HG02798 (cell line): Measurements from ENCODE around the gene IER2.
"Not testable (repeated sequence)": the region's sequence is repeated elsewhere in the genome, so short reads cannot be mapped to it uniquely, and the experiment has no call there.

Source experiments
- ATAC-seq: cut with Tn5 transposase; IDR thresholded peaks from one replicate; pipeline ENCODE4 v1.9.1; 2021; ENCODE audit warnings: mild to moderate bottlenecking; ENCODE audit not compliant: unreplicated experiment, poor library complexity

Gene IER2

DNA sequence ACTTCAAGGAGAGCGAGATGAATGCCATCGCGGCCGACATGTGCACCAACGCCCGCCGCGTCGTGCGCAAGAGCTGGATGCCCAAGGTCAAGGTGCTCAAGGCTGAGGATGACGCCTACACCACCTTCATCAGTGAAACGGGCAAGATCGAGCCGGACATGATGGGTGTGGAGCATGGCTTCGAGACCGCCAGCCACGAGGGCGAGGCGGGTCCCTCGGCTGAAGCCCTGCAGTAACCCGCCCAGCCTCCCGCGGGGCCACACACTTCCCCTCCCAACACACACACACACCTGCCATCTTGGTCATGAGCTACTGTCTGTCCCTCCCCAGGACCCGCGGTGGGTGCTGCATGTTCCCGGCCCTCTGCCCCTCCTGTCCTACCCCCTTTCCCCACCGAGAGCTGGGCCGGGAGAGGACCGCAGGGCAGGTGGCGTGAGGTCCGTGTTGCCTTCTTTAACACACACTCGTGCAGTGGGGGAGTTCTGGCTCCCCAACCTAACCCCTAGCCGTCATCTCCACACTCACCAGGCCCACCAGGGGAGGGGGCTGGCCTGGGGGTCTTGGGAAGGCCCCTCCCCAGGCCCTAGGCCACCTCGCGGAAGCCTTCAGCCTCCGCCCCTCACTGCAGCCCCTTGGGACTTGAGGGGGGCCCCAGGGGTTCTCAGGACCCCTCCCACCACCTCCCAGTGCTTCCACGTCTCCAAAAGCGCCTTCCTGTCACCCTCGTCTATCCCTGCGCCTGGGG lies 11.9 kb upstream of the IER2 start:
- ATAC-seq: no peak

DNA sequence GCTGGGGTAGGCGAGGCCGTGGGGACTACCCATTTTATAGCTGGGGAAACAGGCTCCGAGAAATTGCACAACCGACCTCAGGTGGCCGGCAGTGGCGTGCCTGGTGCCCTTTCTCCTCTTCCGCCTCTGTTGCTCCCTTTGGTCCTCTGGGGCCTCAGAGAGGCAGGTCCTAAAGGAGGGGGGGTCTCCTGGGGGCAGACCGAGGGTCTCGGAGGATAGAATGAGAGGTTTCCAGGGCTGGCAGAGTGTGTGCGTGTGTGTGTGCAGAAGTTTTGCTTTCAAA lies 11.4 kb upstream of the IER2 start:
- ATAC-seq: no peak

DNA sequence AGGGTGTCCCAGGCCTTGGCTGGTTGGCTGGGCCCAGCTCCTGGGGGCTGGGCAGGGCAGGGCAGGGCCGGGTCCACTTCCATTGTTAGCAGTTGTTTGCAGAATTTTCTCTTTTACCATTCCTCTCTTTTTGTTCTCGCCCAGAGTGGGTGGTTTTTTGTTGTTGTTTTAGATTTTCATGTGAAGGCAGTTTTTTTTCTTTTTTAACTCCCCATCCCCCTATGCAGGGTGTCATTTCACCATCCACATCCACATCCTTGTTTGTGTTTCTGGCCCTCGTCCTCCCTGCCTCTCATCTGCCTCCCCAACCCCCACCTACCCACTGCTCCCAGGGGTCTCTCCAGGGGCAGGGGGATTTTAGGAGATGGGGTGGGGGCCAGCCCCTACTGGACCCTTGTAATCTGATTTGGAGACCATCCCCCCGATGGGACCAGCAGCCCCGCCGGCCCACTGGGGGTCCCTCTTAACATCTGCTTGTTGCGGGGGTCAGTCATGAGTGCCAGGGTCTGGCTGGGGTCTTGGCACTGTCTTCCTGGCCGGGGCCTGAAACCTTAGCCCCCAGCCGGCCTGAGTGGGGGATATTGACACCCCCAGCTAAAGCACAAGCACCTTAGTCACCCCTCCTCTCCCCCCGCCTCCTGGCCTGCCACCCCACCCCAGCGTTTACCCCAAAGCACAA lies 10.4 kb upstream of the IER2 start:
- ATAC-seq: no peak

DNA sequence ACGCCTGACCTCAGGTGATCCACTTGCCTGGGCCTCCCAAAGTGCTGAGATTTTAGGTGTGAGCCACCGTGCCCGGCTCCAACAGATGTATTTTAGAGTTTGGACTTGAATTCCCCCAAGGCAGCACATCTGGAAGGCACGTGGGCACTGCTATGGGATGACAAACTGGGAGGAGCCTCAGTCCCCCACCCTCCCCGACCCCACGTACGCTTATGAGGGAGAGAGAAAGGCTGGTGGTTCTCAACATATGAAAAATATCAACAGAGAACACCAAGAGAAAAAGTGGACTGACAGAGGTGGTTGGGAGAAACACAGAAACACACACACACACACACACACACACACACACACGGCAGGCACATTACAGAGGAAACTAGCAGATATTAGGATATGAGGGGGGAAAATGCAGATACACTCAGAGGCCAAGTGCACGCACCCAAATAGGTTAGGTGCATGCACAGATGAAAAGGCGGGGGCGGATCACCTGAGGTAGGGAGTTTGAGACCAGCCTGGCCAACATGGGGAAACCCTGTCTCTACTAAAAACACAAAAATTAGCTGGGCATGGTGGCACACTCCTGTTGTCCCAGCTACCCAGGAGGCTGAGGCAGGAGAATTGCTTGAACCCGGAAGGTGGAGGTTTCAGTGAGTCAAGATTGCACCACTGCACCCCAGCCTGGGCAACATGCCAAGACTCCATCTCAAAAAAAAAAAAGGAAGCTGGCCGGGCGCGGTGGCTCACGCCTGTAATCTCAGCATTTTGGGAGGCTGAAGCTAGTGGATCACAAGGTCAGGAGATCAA lies 3.2 kb upstream of the IER2 start:
- no peak for ATAC-seq

DNA sequence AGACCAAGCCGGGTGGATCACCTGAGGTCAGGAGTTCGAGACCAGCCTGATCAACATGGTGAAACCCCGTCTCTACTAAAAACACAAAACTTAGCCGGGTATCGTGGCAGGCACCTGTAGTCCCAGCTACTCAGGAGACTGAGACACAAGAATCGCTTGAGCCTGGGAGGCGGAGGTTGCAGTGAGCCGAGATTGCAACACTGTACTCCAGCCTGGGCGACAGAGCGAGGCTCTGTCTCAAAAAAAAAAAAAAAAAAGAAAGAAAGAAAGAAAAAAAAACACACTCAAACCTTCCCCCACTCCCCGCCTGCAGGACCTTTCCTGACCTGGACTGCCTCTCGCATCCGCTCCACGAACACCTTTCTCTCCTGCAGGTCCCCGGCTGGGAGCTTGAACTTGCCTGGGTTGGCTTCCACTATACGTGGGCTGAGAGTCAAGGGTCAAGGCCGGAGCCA lies 1.0 kb upstream of the IER2 start:
- ATAC-seq: not testable (repeated sequence)

DNA sequence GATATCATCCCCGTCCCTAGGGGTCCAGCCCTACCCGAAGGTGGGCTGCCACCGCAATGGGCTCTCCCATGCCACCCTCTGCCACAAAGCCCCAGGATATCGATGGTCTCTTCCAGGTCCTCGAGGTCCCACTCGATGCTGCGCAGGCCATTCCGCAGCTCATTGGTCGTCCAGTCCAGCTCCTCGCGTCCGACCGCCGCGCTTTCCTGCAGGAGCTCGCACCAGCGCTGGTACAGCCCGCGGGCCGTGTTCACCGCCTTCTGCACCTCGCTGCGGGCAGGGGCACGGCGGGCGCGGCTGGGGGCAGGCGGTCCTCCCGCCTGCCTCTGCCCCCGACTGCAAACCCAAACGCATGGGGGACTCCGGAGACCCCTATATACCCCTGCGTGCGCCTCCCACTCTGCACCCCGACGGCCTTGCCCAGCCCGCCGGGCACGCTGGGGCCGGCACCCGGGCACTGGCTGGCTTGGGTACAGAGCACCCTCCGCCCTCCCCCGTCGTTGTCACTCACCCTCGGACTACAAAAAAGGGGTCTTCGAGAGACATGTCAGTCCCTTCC lies 504 bp upstream of the IER2 start:
- ATAC-seq: no peak

DNA sequence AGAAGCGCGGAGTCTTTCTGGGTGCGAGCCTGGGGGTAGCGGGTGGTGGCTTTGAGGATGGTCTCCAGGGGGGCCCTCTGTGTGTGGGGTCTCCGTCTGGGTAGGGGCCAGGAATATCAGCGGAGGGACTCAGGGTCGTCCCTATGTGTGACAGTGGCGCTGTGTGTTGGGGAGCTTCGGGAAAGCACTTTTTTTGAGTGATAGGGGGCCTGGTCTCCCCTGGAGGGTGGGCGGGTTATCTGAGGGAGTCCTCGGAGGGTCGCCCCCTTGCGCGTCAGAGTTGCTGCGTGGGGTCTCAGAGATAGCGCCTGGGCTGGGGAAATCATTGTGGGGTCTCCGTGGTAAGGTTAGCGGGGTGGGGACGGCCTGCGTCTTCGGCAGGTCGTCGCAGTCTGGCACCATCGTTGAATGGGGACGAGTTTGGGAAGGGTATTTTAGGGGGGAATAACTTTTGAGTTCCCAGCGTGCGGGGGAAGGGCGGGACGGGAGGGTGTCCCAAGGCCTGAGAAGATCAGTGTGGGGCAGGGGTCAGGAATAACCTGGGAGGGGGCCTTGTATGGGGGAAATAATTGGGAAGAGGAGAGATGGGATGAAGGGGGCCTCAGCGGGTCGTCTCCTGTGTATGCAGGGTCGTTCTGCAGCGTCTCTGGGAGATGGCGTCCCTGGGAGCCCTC lies 857 bp downstream of the IER2 start:
- ATAC-seq: no peak

DNA sequence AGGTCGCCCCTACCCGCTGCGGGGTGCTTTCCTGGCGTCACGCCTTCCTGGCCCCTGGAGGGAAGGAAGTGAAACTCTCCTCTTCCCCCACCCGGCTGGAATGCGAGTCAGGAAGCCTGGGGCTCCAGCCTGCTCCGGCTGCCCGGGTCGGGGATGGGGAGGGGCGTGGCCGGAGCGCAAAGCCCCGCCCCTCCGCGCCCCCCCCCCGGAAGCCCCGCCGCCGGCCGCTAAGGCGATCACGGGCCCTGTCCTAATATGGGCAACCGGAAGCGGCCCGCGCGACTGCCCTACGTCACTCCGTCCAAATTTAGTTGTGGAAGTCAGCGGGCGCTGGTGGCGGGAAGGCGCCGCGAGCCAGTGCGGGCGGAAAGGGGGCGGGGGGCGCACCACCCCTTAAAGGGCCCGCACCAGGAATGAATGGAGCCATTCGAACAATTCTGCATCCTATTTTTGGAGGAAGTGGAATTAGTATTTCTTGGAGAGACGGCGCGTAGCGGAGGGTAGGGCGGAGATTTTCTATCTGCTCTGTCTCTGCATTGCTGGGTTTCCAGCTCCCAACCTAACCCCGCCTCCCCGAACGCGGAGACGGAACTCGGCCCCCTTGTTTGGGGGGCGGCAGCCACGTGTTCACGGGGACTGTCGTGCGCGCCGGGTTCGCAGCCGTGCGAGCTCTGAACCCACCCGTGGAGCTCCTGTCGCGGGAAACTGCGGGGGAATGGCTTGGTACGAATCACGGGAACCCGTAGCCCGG lies 1.6 kb downstream of the IER2 start:
- peak; percentile 42 for ATAC-seq

DNA sequence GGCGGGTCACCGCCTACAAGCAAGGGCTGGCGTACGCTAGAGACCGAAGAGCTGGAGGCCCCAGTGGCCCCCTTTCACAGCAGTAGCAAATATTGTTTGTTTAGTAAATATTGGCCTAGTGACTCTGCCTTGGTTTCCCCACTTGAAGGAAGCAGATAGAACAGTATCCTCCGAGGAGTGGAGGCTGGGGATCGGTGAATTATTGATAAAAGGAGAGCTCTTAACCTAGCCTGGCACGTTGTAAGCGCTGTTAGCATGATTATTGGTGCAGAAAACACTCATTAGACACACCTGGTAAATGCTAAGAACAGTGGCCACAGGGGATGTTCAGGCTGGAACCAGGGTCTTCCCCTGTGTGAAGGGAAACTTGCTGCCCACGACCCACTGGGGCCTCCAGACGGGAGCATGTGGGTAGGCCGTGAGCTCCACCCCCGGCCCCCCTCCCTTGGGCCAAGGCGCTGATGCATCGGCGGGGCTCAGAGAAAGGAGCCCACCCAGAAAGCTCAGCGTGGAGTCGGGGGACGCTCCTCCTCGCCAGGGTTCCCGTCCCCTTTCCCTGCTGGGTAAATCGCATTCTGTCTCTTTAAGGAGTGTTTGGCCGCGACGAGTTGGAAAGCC lies 2.3 kb downstream of the IER2 start:
- peak; percentile 8 for ATAC-seq

DNA sequence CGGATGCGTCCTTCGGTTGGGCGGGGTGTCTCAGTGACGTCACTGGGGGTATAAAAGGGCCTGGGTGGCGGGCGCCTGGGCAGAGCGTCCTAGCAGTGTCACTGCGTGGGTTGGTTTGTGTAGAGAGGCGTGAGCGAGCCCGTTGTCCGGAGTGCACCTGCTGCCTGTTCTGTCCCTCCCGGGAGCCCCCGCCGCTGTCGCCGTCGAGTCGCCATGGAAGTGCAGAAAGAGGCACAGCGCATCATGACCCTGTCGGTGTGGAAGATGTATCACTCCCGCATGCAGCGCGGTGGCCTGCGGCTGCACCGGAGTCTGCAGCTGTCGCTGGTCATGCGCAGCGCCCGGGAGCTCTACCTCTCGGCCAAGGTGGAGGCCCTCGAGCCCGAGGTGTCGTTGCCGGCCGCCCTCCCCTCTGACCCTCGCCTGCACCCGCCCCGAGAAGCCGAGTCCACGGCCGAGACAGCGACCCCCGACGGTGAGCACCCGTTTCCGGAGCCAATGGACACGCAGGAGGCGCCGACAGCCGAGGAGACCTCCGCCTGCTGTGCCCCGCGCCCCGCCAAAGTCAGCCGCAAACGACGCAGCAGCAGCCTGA lies 2.9 kb downstream of the IER2 start:
- ATAC-seq: peak; percentile 47

DNA sequence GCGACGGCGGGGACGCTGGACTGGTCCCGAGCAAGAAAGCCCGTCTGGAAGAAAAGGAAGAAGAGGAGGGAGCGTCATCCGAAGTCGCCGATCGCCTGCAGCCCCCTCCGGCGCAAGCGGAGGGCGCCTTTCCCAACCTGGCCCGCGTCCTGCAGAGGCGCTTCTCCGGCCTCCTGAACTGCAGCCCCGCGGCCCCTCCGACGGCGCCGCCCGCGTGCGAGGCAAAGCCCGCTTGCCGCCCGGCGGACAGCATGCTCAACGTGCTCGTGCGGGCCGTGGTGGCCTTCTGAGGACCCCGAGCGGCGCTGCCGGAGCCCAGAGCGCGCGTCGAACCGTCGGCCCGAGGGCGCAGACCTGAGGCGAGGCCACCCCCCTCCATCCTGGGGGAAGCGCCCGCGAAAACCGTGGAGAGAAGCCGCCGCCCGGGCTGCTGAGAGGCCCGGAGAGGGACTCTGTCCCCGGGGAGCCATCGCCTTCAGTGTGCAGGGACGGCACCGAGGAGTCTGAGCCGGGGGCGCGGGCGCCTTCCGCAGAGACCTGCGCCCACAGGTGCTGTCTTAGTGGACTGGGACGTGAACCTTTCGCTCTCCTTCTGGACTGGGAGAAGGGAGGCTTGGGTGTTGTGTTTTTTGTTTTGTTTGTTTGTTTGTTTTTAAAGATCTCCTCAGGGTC lies 3.5 kb downstream of the IER2 start:
- ATAC-seq: no peak

DNA sequence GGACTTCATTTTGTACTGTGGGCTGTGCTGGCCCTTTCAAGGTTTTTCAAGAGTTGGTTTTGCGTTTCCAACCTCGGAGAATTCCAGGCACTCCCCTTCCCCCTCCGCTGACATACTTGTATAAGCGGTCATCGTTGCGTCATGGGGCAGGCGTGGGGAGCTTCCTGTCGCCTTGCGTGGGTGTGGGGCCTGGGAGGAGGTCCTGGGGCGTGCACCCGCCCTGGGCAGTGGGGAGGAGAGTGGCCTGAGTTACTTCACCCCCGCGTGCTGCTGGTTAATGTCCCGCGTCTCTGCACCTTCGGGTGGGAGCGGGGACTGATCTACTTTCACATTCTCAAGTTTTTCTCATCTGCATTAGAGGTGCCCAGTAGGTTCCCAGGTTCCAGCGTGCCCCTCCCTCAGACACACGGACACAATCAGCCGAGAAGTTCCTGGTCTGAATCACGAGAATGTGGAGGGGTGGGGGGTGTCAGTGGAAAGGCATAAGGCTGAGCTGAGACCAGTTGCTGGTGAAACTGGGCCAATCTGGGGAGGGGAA lies 4.1 kb downstream of the IER2 start:
- no peak for ATAC-seq

DNA sequence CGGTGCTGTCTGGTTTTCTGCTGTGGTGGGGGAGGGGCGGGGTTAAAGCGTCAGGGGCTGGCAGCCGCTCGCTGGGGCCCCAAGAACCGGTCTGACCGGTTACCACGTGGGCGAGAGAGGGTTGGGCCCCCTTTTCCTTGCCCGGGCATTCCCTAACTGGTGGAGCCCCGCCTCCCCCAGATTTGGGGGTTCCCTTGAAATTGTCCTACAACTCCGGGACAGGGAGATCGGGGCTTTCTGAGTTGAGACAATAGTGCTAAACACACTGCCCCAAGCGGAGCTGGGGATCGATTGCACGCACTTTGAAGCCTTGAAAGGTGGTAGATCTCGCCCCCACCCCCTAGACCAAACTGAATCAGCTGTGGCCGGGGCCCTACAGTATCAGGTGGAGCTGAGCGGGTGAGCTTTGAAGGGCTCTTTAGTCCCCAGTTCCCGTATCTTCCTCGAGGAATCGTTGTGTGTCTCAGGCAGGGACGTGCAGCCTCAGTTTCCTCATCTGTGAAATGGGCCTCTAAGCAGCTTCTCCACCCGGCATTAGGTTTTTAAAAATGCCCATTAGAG lies 4.8 kb downstream of the IER2 start:
- no peak for ATAC-seq

DNA sequence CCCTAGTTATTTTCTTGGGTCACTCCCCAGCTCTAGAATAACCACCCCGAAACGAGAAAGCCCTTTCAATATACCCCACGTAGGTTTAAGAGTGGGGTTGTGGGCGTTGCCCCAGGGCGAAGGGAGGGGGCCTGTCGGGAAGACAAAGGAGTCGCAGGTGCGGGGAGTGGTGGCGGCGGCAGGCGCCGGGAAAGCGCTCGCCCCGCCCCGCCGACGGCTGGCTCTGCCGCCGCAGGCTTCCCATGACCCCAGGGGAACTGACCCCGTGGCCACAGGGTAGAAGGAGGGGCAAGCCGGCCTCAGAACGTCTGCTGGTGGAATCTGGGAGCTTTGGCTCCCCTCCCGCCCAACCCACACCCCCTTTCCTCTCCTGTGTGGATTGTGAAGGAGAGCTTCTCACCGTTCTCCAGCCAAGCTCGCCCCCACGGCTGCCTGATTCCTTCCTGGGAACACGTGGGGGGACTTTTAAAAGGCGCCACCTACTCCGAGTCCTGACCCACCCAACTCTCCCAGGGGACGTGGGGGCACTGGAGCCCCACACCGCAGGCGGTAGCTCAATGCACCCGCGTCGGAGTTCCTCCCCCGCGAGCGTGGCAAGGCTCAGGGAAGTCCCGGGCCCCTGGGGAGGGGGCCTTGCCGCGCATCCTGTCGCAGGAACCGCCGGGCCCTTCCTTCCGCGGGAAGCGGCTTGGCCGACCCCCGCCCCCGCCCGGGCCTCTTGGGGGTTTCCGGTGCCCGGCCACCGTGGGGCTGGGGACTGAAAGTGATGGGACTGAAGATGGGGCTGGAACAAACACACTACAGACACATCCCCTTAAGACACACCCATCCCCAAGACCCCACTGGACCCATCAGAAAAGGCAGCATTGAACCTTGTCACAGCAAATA lies 5.5 kb downstream of the IER2 start:
- ATAC-seq: peak; percentile 12

DNA sequence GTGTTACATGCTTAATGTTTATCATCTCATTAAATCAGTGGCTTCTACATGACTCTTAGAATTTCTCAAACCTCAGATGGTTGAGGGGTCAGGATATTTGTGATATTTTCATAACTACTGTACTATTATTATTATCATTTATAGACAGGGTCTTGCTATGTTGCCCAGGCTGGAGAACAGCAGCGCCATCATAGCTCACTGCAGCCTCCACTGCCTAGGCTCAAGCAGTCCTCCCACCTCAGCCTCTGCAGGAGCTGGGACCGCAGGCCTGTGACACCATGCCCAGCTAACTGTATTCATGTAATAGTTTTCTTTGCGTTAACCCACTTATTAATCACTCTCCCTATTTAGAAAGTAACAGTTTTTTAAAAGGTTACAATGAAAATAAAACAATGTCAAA lies 9.5 kb downstream of the IER2 start:
- ATAC-seq: no peak

DNA sequence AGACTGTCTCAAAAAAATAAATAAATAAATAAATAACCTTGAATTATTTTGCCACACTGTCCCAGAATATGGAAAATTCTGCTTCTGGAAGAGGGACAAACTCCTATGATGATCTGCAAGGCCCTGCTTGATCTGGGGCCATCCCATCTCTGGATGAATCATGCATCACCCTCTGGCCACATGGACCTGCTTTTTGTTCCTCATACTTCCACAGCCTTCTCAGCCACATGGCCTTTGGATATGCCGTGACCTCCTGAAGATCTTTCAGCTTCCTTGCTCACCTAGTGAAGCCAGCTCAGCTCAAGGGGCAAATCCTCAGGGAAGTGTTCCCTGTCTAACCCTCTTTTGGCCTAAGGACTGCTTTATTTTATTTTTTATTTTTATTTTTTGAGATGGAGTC lies 10.3 kb downstream of the IER2 start:
- no peak for ATAC-seq
